ENCODE results near the gene POR. TPM values are rescaled to one million over a fixed set of nuclear protein-coding genes. Genes with fewer than 3 reads are reported as not detected.

The POR gene
- total and polyA plus RNA-seq, 4 donors: 116 to 973 (median 474) TPM

- TF ChIP-seq FOXA1 (IDR thresholded peaks at IDR 0.05): no peak
- no peak for TF ChIP-seq HNF4A (conservative IDR thresholded peaks at IDR 0.05)
- no peak for TF ChIP-seq RAD21 (IDR thresholded peaks at IDR 0.05)
- no peak for TF ChIP-seq HNF4G (IDR thresholded peaks at IDR 0.05)
- no peak for TF ChIP-seq FOXA2 (IDR thresholded peaks at IDR 0.05)
- TF ChIP-seq ZBTB33 (IDR thresholded peaks at IDR 0.05): no peak
- no peak for TF ChIP-seq ATF3 (IDR thresholded peaks at IDR 0.05)
- TF ChIP-seq NR2F2 (IDR thresholded peaks at IDR 0.05): no peak
- TF ChIP-seq SP1 (IDR thresholded peaks at IDR 0.05): no peak
Measured at GRCh38 chr7:75998038-75998437, 83.1 kb downstream of the POR start (continued).

- H3K4me3 ChIP-seq (ENCODE audit: low read depth in 1 of 3, low read length in 3 of 3): no peak overlapping the region
- no peak overlapping the region for H3K27ac ChIP-seq (ENCODE audit: low read depth in 1 of 2, low read length in 2 of 2)
- H3K27me3 ChIP-seq (ENCODE audit: control insufficient read depth in 4 of 4, insufficient read depth in 4 of 4, low read length in 3 of 4): no peaks in the 10 kb centered on the region
- DNase-seq (ENCODE audit: low spot score): no peak
- no peak overlapping the region for H3K9ac ChIP-seq (ENCODE audit: low read depth in 1 of 2, low read length in 2 of 2)
- no peak for TF ChIP-seq TAF1 (conservative IDR thresholded peaks at IDR 0.05)
- peaks cover 4 to 28% (median 13%) of the 10 kb centered on the region in 4 donors for H3K36me3 ChIP-seq (ENCODE audit: control insufficient read depth in 4 of 4, insufficient read depth in 3 of 4, low read depth in 1 of 4, low read length in 3 of 4)
- peaks cover 0 to 2% (median under 1%) of the 10 kb centered on the region in 4 donors for H3K4me1 ChIP-seq (ENCODE audit: control insufficient read depth in 4 of 4, insufficient read depth in 4 of 4, low read length in 3 of 4)
- no peaks in the 10 kb centered on the region for H3K9me3 ChIP-seq (ENCODE audit: control insufficient read depth in 4 of 4, low read length in 3 of 4)
- WGBS: 97% methylated on average over 11 of the region's 11 CpGs
Measured at GRCh38 chr7:76000566-76000965, 85.6 kb downstream of the POR start.

- no peak overlapping the region for H3K9ac ChIP-seq (ENCODE audit: low read depth in 1 of 2, low read length in 2 of 2)
- H3K27ac ChIP-seq (ENCODE audit: low read depth in 1 of 2, low read length in 2 of 2): no peak overlapping the region
- TF ChIP-seq NR2F2 (IDR thresholded peaks at IDR 0.05) (no peak), ZBTB33 (IDR thresholded peaks at IDR 0.05) (no peak), JUND (IDR thresholded peaks at IDR 0.05) (no peak), SP1 (IDR thresholded peaks at IDR 0.05) (no peak), CTCF (IDR thresholded peaks at IDR 0.05; ENCODE audit: low read depth, low read length, missing input control) (no peak), HNF4G (IDR thresholded peaks at IDR 0.05) (no peak), ATF3 (IDR thresholded peaks at IDR 0.05) (no peak)
- no peak for DNase-seq (ENCODE audit: low spot score)
- H3K27me3 ChIP-seq (ENCODE audit: control insufficient read depth in 4 of 4, insufficient read depth in 4 of 4, low read length in 3 of 4): no peaks in the 10 kb centered on the region
- H3K4me1 ChIP-seq (ENCODE audit: control insufficient read depth in 4 of 4, insufficient read depth in 4 of 4, low read length in 3 of 4): no peaks in the 10 kb centered on the region
- peaks cover 4 to 29% (median 13%) of the 10 kb centered on the region in 4 donors for H3K36me3 ChIP-seq (ENCODE audit: control insufficient read depth in 4 of 4, insufficient read depth in 3 of 4, low read depth in 1 of 4, low read length in 3 of 4)
- no peaks in the 10 kb centered on the region for H3K9me3 ChIP-seq (ENCODE audit: control insufficient read depth in 4 of 4, low read length in 3 of 4)
- H3K4me3 ChIP-seq (ENCODE audit: low read depth in 1 of 3, low read length in 3 of 3): no peak overlapping the region
- 97% methylated on average over 6 of the region's 6 CpGs for WGBS
Measured at GRCh38 chr7:76002139-76002538, 87.2 kb downstream of the POR start.

Measured in liver (tissue), 9 donors.